HepG2 (cell line): Measurements from ENCODE around the gene CLEC19A. TPM values are rescaled to one million over a fixed set of nuclear protein-coding genes. Genes with fewer than 3 reads are reported as not detected.
A peak's percentile ranks its signal among the peaks of the same experiment; 100 is the strongest.

Source experiments
- ATAC-seq: fragments of 200-7000 bp; cut with Tn5 transposase; 3 replicates; pipeline ENCODE4 v1.9.1; 2020; ENCODE audit warnings: mild to moderate bottlenecking, moderate library complexity
- BruUV-seq: library from RNA; stranded (reverse); fragments of 400-500 nt; replicated peaks from 2 replicates; lab custom pipeline; 2021; lab: Mats Ljungman, UMichigan
- CTCF ChIA-PET: fragments of 300-600 bp; formaldehyde crosslinking; extraction: SDS; loops from one replicate; lab custom pipeline; 2021; ENCODE audit warnings: low total read pairs, inconsistent platforms, low intra/inter-chr PET ratio; lab: Yijun Ruan, JAX
- POLR2A ChIA-PET: fragments of 350-600 bp; sonication (Branson Sonifier 250); formaldehyde crosslinking; loops from one replicate; lab custom pipeline; 2020; ENCODE audit warnings: antibody characterized with exemption, inconsistent platforms; lab: Yijun Ruan, JAX
- DNase-seq: peaks from one replicate; pipeline ENCODE4 v3.0.0-alpha.2; 2015; ENCODE audit warnings: low spot score
- FAIRE-seq: peaks from 3 replicates; lab custom pipeline; 2011; peaks lifted over from hg19 to GRCh38; lab: Jason Lieb, UNC
- H2AFZ ChIP-seq: one replicate; pipeline ENCODE4 v1.6.1; 2011; ENCODE audit warnings: low read length, inconsistent platforms
- H3K27ac ChIP-seq: fragments of 300-600 bp; 3 replicates; pipeline ENCODE4 v1.8.0; 2011; ENCODE audit warnings: mixed run types, mild to moderate bottlenecking, mixed read lengths, low read length, inconsistent platforms; ENCODE audit not compliant: insufficient read depth; ENCODE audit errors: extremely low read length
- H3K27me3 ChIP-seq, 2 experiments: fragments of 200-600 bp in 1 of 2; 2 replicates in 1 of 2; 3 replicates in 1 of 2; pipeline versions ENCODE4 v1.6.0 to v1.8.0; 2011; ENCODE audit warnings: low read length in 2 of 2, mild to moderate bottlenecking in 2 of 2, moderate library complexity in 2 of 2, inconsistent platforms in 1 of 2; ENCODE audit not compliant: insufficient read depth in 2 of 2, control insufficient read depth in 1 of 2
- H3K36me3 ChIP-seq, 2 experiments: fragments of 200-600 bp in 1 of 2; replicated peaks in 1 of 2; 2 replicates in 1 of 2; 3 replicates in 1 of 2; pipeline versions ENCODE4 v1.5.1 to v1.8.0; 2011; ENCODE audit warnings: low read length in 2 of 2, inconsistent platforms in 1 of 2; ENCODE audit not compliant: insufficient read depth in 2 of 2, control insufficient read depth in 1 of 2
- H3K4me1 ChIP-seq: 2 replicates; pipeline ENCODE4 v1.5.1; 2012; ENCODE audit warnings: low read length, inconsistent platforms; ENCODE audit not compliant: insufficient read depth
- H3K4me2 ChIP-seq: 2 replicates; pipeline ENCODE4 v1.6.0; 2011; ENCODE audit warnings: low read depth, low read length, inconsistent platforms
- H3K4me3 ChIP-seq, 3 experiments: fragments of 200-600 bp in 1 of 3; sonication (generic), shearing (Covaris generic) in 1 of 3; replicated peaks in 1 of 3; 2 replicates each; pipeline ENCODE4 v1.5.1; 2011 to 2016; ENCODE audit warnings: low read length in 3 of 3, inconsistent platforms in 2 of 3, low read depth in 2 of 3, mild to moderate bottlenecking in 2 of 3, control low read depth in 1 of 3, mixed read lengths in 1 of 3; ENCODE audit not compliant: insufficient read depth in 1 of 3
- H3K79me2 ChIP-seq: one replicate; pipeline ENCODE4 v1.6.1; 2011; ENCODE audit warnings: low read length, inconsistent platforms; ENCODE audit not compliant: insufficient read depth
- H3K9ac ChIP-seq: 2 replicates; pipeline ENCODE4 v1.6.0; 2011; ENCODE audit warnings: mild to moderate bottlenecking, low read depth, low read length, inconsistent platforms; ENCODE audit not compliant: insufficient read depth
- H3K9me3 ChIP-seq: 2 replicates; pipeline ENCODE4 v1.5.1; 2012; ENCODE audit warnings: mild to moderate bottlenecking, low read length
- H4K20me1 ChIP-seq: 2 replicates; pipeline ENCODE4 v1.6.0; 2011; ENCODE audit warnings: inconsistent platforms, mild to moderate bottlenecking, low read length, moderate library complexity; ENCODE audit not compliant: insufficient read depth
- CREB1 ChIP-seq, 2 experiments: fragments of 450-650 bp in 1 of 2; IDR thresholded peaks; 2 replicates each; pipeline ENCODE4 v1.6.1; 2016 to 2017; ENCODE audit warnings: control low read depth in 1 of 2, mild to moderate bottlenecking in 1 of 2, missing compliant biosample characterization in 1 of 2, missing genetic modification characterization in 1 of 2
- KLF16 ChIP-seq, 2 experiments: sonication (generic) in 1 of 2; formaldehyde crosslinking in 1 of 2; IDR thresholded peaks; 2 replicates each; pipeline versions ENCODE4 v1.6.1 to v1.8.0; 2016 to 2023; ENCODE audit warnings: missing genetic modification reagents in 2 of 2, missing compliant biosample characterization in 1 of 2
- MAFF ChIP-seq: IDR thresholded peaks from 2 replicates; pipeline ENCODE4 v1.6.1; 2011; ENCODE audit warnings: low read depth, low read length, improper control_type of control experiment
- MAFK ChIP-seq, 2 experiments: IDR thresholded peaks in 1 of 2; conservative IDR thresholded peaks in 1 of 2; 2 replicates each; pipeline ENCODE4 v1.6.1; 2011; ENCODE audit warnings: improper control_type of control experiment in 2 of 2, low read length in 2 of 2
- NFE2L2 ChIP-seq: fragments of 150-350 bp; IDR thresholded peaks from 2 replicates; pipeline ENCODE4 v1.6.1; 2014; ENCODE audit warnings: low read length
- ZBTB21 ChIP-seq: sonication (generic); formaldehyde crosslinking; IDR thresholded peaks from 2 replicates; pipeline ENCODE4 v1.4.0; 2020; ENCODE audit warnings: missing genetic modification reagents
- ZNF329 ChIP-seq: sonication (generic); formaldehyde crosslinking; IDR thresholded peaks from 2 replicates; pipeline ENCODE4 v1.9.0; 2021; ENCODE audit warnings: low read depth, mild to moderate bottlenecking, missing genetic modification reagents
- WGBS: methylation state at CpG from one replicate; pipeline ENCODE4 v1.1.6; 2017; ENCODE audit warnings: low lambda C conversion rate; 5-methylcytosine and 5-hydroxymethylcytosine counted together
- in situ Hi-C: cut with HindIII; loops from 2 replicates; pipeline ENCODE4 v1.10.0; 2017; ENCODE audit warnings: low pct_unique_long_range_greater_than_20kb; ENCODE audit not compliant: extremely low pct_ligation_motif_present
- intact Hi-C: fragments of 100-400 bp; cut with micrococcal nuclease; formaldehyde crosslinking; loops from one replicate; pipeline ENCODE4 v1.10.0; 2022; ENCODE audit not compliant: unreplicated experiment
- polyA plus RNA-seq, 8 experiments: library from polyadenylated mRNA; depleted of rRNA in 3 of 8; stranded (reverse) in 7 of 8; unstranded in 1 of 8; fragments of >200 nt; fragmentation: Illumina TruSeq in 4 of 8; extraction: Trizol in 4 of 8; gene quantifications; 2 replicates each; pipeline versions ENCODE4 v1.2.1 to v1.2.3, GENCODE V29; 2011 to 2016; ENCODE audit warnings: low read depth in 4 of 8, missing spikeins in 1 of 8, mixed read lengths in 1 of 8; ENCODE audit not compliant: insufficient read depth in 1 of 8
- total RNA-seq, 5 experiments: library from RNA; depleted of rRNA; stranded (reverse); fragments of >200 nt; fragmentation: Illumina TruSeq; extraction: Trizol; gene quantifications; 2 replicates each; pipeline ENCODE4 v1.2.3, GENCODE V29; 2016; ENCODE audit warnings: low read depth in 1 of 5
- TF ChIP-seq, protein P1 (sequence below), 2 experiments: fragments of 450-650 bp in 1 of 2; sonication (generic) in 1 of 2; formaldehyde crosslinking in 1 of 2; IDR thresholded peaks; 2 replicates each; pipeline versions ENCODE4 v1.6.1 to v1.8.0; 2016 to 2022; ENCODE audit warnings: antibody characterized with exemption in 1 of 2, mild to moderate bottlenecking in 1 of 2, missing genetic modification reagents in 1 of 2

CLEC19A gene
- total and polyA plus RNA-seq, 2 of the 13 experiments (the other 11 are each of a cell fraction or from before 2014, with no cell fraction given), result not detected

DNA sequence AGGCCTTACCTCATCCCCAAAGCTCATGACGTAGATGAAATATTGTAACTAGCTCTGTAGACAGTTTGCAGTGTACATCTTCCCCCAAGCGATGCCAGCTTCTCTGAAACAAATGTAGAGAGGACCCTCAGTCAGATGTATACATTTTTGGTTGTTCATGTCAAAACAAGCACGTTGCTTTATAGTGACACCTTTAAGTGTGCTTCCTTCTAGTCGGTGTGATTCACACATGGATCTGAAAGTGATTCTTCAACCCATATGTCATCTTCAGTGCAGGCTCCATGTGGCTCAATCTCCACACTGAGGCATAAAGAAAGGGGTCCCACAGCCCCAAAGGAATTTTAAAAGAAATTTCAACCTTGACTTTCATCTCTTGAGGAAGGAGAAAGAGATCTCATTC, 30.9 kb upstream of the CLEC19A start:
- Histone ChIP-seq H3K4me2 (no peak overlapping the region), H3K36me3 (no peaks in the 10 kb centered on the region), H3K9me3 (no peaks in the 10 kb centered on the region), H3K4me3 (no peak overlapping the region), H4K20me1 (no peaks in the 10 kb centered on the region), H3K4me1 (no peaks in the 10 kb centered on the region), H3K9ac (no peak overlapping the region)
- 7% methylated on average over 4 of the region's 4 CpGs for WGBS
- intact Hi-C loops, result no loop called here
- no peak for FAIRE-seq
- CTCF ChIA-PET, result no interaction called here
- no peak for TF ChIP-seq ZBTB21 (CRISPR knock-in tag)
- 0 out of 2 replicates have a peak, but pooled peaks have one; percentile 54 for TF ChIP-seq CREB1 (IDR thresholded peaks at IDR 0.05)
- no peak for TF ChIP-seq CREB1 (CRISPR knock-in tag; IDR thresholded peaks at IDR 0.05)
- TF ChIP-seq, all 625 proteins: peak for 1
- Histone ChIP-seq H3K27ac (no peak overlapping the region), H3K27me3 (peaks cover 0 to 25% of the 10 kb centered on the region in 2 experiments; a peak in 2 of 5 replicates), H2AFZ (no peak overlapping the region), H3K79me2 (no peaks in the 10 kb centered on the region)
- no peak for DNase-seq
- no peak for ATAC-seq
- no TSS peak for BruUV-seq
- in situ Hi-C loops, result no loop called here
- POLR2A ChIA-PET, result no interaction called here

DNA sequence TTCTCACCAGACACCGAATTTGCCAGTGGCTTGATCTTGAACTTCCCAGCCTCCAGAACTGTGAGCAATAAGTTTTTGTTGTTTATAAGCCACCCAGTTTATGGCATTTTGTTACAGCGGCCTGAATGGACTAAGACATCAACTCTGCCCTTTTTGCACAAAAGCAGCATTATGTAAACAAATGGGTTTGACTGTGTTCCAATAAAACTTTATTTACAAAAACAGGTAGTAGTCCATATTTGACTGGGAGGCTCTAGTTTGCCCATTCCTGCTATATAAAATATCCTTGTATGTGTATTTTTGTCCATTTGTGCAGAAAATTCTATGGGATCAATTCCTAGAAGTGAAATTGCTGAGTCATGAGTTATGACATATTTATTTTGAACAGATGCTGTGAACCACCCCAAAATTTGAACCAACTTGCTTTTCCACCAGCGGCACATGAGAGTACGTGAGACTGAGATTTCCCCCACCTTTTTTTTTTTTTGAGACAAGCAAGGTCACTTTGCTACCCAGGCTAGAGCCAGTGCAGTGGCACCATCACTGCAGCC, 21.3 kb upstream of the CLEC19A start:
- H3K4me1 ChIP-seq, result no peaks in the 10 kb centered on the region
- no peak overlapping the region for H3K4me2 ChIP-seq
- ATAC-seq, result no peak
- BruUV-seq, result no TSS peak
- H3K79me2 ChIP-seq, result no peaks in the 10 kb centered on the region
- 0 out of 5 replicates have a peak, but pooled peaks cover 0 to 18% of the 10 kb centered on the region in 2 experiments for H3K27me3 ChIP-seq
- CTCF ChIA-PET, result no interaction called here
- FAIRE-seq, result no peak
- H3K27ac ChIP-seq, result no peak overlapping the region
- H4K20me1 ChIP-seq, result no peaks in the 10 kb centered on the region
- WGBS, result 8% methylated on average over 4 of the region's 4 CpGs
- intact Hi-C loops, result no loop called here
- no peak overlapping the region for H3K4me3 ChIP-seq
- H3K36me3 ChIP-seq, result no peaks in the 10 kb centered on the region
- in situ Hi-C loops, result no loop called here
- DNase-seq, result no peak
- TF ChIP-seq KLF16 (CRISPR knock-in tag; IDR thresholded peaks at IDR 0.05) (no peak), ZNF329 (CRISPR knock-in tag) (no peak), MAFK (conservative IDR thresholded peaks at IDR 0.05 in 1 of 2, IDR thresholded peaks at IDR 0.05 in 1 of 2; ENCODE audit: low read length in 2 of 2) (peak; percentile 99), NFE2L2 (peak; percentile 91), MAFF (peak; percentile 99)
- TF ChIP-seq, protein P1, sequence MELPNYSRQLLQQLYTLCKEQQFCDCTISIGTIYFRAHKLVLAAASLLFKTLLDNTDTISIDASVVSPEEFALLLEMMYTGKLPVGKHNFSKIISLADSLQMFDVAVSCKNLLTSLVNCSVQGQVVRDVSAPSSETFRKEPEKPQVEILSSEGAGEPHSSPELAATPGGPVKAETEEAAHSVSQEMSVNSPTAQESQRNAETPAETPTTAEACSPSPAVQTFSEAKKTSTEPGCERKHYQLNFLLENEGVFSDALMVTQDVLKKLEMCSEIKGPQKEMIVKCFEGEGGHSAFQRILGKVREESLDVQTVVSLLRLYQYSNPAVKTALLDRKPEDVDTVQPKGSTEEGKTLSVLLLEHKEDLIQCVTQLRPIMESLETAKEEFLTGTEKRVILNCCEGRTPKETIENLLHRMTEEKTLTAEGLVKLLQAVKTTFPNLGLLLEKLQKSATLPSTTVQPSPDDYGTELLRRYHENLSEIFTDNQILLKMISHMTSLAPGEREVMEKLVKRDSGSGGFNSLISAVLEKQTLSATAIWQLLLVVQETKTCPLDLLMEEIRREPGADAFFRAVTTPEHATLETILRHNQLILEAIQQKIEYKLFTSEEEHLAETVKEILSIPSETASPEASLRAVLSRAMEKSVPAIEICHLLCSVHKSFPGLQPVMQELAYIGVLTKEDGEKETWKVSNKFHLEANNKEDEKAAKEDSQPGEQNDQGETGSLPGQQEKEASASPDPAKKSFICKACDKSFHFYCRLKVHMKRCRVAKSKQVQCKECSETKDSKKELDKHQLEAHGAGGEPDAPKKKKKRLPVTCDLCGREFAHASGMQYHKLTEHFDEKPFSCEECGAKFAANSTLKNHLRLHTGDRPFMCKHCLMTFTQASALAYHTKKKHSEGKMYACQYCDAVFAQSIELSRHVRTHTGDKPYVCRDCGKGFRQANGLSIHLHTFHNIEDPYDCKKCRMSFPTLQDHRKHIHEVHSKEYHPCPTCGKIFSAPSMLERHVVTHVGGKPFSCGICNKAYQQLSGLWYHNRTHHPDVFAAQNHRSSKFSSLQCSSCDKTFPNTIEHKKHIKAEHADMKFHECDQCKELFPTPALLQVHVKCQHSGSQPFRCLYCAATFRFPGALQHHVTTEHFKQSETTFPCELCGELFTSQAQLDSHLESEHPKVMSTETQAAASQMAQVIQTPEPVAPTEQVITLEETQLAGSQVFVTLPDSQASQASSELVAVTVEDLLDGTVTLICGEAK (IDR thresholded peaks at IDR 0.05), result peak; percentile 45
- TF ChIP-seq, protein P1 (CRISPR knock-in tag; IDR thresholded peaks at IDR 0.05), result peak; percentile 52; the same call in 1 of the 2 replicates
- TF ChIP-seq, all 625 proteins: peak for 4
- Histone ChIP-seq H3K9me3 (0 out of 2 replicates have a peak, but pooled peaks cover 5% of the 10 kb centered on the region), H3K9ac (no peak overlapping the region), H2AFZ (no peak overlapping the region)
- POLR2A ChIA-PET, result no interaction called here
